ENCODE data around the gene STON1.

The STON1 gene

GRCh38 chr2:48568547-48568946 lies 38.6 kb downstream of the STON1 start:
- Histone ChIP-seq H3K27me3 (ENCODE audit: insufficient read depth, poor library complexity, severe bottlenecking) (no peaks in the 10 kb centered on the region), H3K27ac (ENCODE audit: poor library complexity, severe bottlenecking) (no peak overlapping the region), H3K9me3 (ENCODE audit: severe bottlenecking) (no peaks in the 10 kb centered on the region), H3K36me3 (ENCODE audit: low read depth) (no peaks in the 10 kb centered on the region), H3K4me1 (ENCODE audit: insufficient read depth, poor library complexity, severe bottlenecking) (no peaks in the 10 kb centered on the region), H3K4me3 (ENCODE audit: severe bottlenecking) (no peak overlapping the region)
- DNase-seq (ENCODE audit: low spot score) (no peak), ATAC-seq (ENCODE audit: low read depth) (no peak)
- no peak for TF ChIP-seq CTCF (IDR thresholded peaks at IDR 0.05; ENCODE audit: poor library complexity, severe bottlenecking)

GRCh38 chr2:48569433-48569832 lies 39.5 kb downstream of the STON1 start:
- H3K9me3 ChIP-seq (ENCODE audit: severe bottlenecking), result no peaks in the 10 kb centered on the region
- H3K4me3 ChIP-seq (ENCODE audit: severe bottlenecking), result no peak overlapping the region
- H3K27me3 ChIP-seq (ENCODE audit: insufficient read depth, poor library complexity, severe bottlenecking), result no peaks in the 10 kb centered on the region
- DNase-seq (ENCODE audit: low spot score) (no peak), ATAC-seq (ENCODE audit: low read depth) (no peak)
- no peaks in the 10 kb centered on the region for H3K36me3 ChIP-seq (ENCODE audit: low read depth)
- H3K27ac ChIP-seq (ENCODE audit: poor library complexity, severe bottlenecking), result no peak overlapping the region
- no peaks in the 10 kb centered on the region for H3K4me1 ChIP-seq (ENCODE audit: insufficient read depth, poor library complexity, severe bottlenecking)
- TF ChIP-seq CTCF (IDR thresholded peaks at IDR 0.05; ENCODE audit: poor library complexity, severe bottlenecking), result no peak

- Histone ChIP-seq H3K4me1 (ENCODE audit: insufficient read depth, poor library complexity, severe bottlenecking) (no peaks in the 10 kb centered on the region), H3K4me3 (ENCODE audit: severe bottlenecking) (no peak overlapping the region), H3K36me3 (ENCODE audit: low read depth) (no peaks in the 10 kb centered on the region), H3K27me3 (ENCODE audit: insufficient read depth, poor library complexity, severe bottlenecking) (no peaks in the 10 kb centered on the region), H3K9me3 (ENCODE audit: severe bottlenecking) (no peaks in the 10 kb centered on the region), H3K27ac (ENCODE audit: poor library complexity, severe bottlenecking) (no peak overlapping the region)
- ATAC-seq (ENCODE audit: low read depth) (no peak), DNase-seq (ENCODE audit: low spot score) (no peak)
- TF ChIP-seq CTCF (IDR thresholded peaks at IDR 0.05; ENCODE audit: poor library complexity, severe bottlenecking), result no peak
Observed at GRCh38 chr2:48572816-48573215, 42.9 kb downstream of the STON1 start.

- ATAC-seq (ENCODE audit: low read depth) (no peak), DNase-seq (ENCODE audit: low spot score) (no peak)
- TF ChIP-seq CTCF (IDR thresholded peaks at IDR 0.05; ENCODE audit: poor library complexity, severe bottlenecking), result no peak
- H3K4me1 ChIP-seq (ENCODE audit: insufficient read depth, poor library complexity, severe bottlenecking), result no peaks in the 10 kb centered on the region
- no peaks in the 10 kb centered on the region for H3K36me3 ChIP-seq (ENCODE audit: low read depth)
- no peaks in the 10 kb centered on the region for H3K27me3 ChIP-seq (ENCODE audit: insufficient read depth, poor library complexity, severe bottlenecking)
- no peak overlapping the region for H3K27ac ChIP-seq (ENCODE audit: poor library complexity, severe bottlenecking)
- H3K4me3 ChIP-seq (ENCODE audit: severe bottlenecking), result no peak overlapping the region
- no peaks in the 10 kb centered on the region for H3K9me3 ChIP-seq (ENCODE audit: severe bottlenecking)
Observed at GRCh38 chr2:48574353-48575287, 44.7 kb downstream of the STON1 start.

- ATAC-seq (ENCODE audit: low read depth) (no peak), DNase-seq (ENCODE audit: low spot score) (no peak)
Observed at GRCh38 chr2:48578313-48578712, 48.4 kb downstream of the STON1 start.

More at GRCh38 chr2:48578313-48578712, 48.4 kb downstream of the STON1 start:
- Histone ChIP-seq H3K36me3 (ENCODE audit: low read depth) (no peaks in the 10 kb centered on the region), H3K27me3 (ENCODE audit: insufficient read depth, poor library complexity, severe bottlenecking) (no peaks in the 10 kb centered on the region), H3K4me3 (ENCODE audit: severe bottlenecking) (no peak overlapping the region), H3K9me3 (ENCODE audit: severe bottlenecking) (no peaks in the 10 kb centered on the region), H3K27ac (ENCODE audit: poor library complexity, severe bottlenecking) (no peak overlapping the region), H3K4me1 (ENCODE audit: insufficient read depth, poor library complexity, severe bottlenecking) (no peaks in the 10 kb centered on the region)
- TF ChIP-seq CTCF (IDR thresholded peaks at IDR 0.05; ENCODE audit: poor library complexity, severe bottlenecking), result no peak
